NK-92 (cell line): Measurements from ENCODE around the gene KIF7.

Experiments
- DNase-seq: peaks from one replicate; lab custom pipeline; 2025; ENCODE audit not compliant: unreplicated experiment; lab: John Stamatoyannopoulos, UW

KIF7 gene

DNA sequence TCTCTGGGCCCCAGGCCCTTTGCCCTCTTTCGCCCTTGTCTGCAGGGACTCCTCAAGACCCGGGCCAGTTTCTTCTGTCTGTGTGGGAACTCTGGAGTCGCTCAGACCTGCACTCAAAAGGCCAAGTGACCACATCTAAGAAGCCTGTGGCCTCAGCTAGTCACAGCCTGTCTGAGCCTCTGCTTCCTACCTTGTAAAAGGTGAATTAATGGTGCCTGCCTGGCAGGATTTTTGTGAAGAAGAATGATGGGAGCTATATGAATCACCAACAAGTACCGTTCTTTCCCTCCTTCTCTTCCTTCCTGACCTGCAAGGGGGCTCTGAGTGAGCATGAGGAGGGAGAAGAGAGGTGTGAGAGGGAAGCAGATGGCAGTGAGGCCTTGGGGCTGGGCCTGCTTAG is 16.4 kb upstream of the KIF7 start:
- no peak for DNase-seq

DNA sequence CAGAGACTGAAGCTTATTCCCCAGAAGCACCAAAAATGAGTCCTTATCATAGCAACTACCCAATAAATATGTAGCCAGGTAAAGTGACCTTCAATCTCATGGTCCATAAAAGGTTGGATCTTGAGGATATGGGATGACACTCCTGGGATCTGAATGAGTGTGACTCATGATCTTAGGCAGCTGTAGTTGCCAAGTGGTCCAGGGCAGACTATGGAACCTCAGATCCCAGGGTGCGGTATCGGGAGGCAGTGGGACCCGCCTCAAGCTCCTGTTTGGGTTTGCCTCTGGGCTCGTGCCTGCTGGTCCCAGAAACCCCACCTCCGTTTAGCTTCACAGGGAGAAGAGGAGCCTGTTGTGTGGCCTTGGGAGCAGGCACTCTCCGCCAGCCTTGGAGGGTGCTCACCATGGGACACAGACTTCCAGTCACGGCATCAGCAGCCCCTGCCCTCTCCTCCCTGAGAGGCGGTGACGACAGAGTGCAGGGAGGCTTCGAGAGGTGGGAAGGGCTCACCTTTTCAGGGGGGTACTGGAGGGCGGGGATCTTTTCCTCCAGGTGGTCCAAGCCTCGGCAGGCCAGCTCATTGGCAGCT is 15.8 kb upstream of the KIF7 start:
- no peak for DNase-seq

DNA sequence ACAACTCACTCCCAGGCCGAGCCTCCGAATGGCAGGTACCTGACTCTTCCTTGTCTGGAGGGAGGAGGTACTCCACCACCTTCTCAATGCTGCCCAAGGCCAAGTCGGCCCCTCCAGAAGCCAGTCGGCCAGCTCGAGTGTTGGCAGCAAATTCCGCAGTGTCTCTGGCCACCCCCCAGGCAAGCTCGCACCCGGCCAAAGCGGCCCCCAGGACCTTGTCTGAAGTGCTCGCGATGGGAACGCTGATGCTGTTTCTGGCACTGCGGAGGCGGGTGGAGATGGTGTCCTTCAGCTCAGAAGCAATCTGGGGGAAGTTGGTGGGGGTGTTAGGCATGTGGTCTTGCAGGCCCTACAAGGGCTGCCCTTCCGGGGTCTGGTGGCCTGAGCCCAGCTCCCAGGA is 14.7 kb upstream of the KIF7 start:
- no peak for DNase-seq

DNA sequence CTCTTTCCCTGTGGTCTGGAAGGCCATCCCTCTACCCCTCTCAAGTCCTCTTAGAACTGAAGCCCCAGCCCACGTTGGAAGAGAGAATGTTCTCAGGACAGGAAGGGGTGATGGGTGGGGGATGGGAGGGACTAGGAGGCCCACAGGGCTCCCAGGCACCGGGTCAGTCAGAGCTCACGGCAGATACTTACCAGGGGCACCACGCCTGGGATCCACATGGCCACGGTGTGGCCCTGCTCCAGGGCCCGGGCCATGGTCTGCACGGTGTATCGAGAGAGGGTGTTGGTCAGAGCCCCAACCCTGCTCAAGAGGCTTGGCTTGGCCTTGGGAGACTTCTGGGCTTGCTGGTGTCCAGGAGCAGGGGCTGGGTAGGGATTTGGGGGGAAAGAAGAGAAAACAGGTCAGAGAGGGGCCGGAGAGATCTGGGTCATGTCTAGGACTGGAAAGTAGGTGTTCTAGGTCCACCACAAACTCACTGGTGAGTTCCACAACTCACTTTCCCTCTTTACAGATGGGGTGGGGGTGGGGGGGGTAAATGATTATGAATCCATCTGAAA is 14.1 kb upstream of the KIF7 start:
- no peak for DNase-seq

DNA sequence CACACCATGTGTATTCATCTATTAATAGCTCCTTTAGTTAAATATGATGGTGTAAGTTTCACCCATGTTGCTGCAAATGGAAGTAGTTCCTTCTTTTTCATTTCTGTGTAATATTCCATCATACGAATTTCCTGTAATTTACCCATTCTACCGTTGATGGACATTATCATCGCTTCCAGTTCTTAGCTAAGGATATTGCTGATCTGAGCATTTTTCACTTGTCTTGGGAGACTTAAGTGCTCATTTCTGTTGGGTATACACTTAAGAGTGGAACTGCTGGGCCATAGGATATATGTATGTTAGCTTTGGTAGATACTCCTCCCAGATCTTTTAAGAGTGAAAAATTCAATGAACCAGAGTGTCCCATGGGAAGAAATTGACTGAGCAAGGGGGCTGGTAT is 12.9 kb upstream of the KIF7 start:
- no peak for DNase-seq

DNA sequence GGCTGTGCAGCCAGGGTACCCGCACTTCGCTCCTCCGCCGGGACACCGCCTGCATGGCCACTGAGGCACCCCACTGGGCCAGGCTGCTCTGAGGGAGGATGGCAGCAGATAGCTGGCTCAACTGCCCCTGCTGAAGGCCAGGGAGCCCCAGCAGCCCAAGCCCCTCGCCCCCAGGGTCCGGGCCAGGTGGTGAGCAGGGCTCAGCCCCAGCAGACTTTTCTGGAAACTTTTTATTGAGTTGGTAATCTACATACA is 12.4 kb upstream of the KIF7 start:
- no peak for DNase-seq

DNA sequence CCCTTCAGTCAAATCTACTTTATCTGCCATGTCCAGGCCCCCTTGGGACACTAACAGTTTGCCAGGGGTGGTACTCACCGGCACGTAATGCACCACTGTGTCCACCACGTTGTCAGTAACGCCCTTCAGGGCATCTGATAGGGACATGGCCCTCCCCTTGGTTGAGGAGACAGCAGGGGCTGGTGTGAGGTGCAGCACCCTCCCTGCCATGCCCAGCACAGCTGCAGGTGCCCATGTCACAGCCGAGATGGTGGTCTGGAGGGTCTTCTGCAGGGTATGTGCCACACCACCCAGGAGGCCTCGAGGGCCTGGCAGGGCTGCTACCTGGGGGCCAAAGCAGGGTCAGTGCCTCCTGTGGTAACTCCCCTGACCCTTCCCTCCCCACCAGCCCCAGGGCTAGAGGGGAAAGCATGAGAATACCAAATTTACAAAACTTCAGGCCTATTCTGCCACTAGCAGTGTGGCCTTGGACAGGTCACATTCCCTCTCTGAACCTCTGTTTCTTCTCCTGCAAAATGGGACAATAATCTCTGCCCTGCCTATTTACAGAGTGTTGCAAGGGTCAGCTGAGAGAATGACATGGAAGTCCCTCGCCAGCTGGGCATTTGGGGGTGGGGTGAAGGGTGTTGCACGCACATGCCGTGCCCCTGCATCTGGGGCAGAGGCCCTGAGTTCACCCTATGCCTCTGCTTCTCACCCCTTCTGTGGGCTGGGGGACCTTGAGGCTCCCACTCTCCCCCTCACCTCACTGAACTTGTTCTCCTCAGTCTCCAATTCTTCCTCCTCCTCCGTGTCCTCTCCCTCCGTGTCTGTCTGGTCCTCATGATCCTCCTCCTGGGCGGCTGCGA is 11.8 kb upstream of the KIF7 start:
- DNase-seq = no peak

DNA sequence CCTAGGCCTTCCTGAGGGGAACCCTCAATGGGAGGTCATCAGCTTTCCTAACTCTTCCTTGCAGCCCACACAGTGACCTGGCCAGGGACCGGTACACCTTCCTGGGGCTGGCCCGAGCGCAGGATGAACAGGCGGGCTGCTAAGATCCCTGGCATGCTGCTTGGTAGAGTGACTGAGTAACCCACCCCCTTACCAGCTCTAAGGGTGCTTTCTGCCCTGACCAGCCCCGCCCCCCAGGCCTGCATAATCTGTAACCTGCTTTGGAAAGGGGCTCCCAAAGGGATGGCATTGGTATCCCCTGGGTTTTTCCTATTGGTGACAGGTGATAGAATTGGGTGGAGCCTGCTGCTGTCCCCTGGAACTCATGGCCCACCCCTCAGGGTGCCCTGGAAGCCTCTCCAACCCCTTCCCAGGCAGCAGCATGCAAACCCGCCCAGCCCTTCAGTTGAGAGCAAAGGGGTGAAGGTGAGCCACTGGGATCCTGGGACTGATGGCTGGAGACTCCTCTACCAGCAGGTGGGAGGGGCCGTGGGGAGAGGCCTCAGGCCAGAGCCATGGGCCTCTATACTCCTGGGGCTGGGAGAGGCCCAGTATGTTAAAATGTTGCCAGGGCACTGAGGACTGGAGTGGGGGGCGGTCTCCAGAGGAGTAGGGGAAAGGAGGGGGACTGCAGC is 11.1 kb upstream of the KIF7 start:
- DNase-seq = no peak

DNA sequence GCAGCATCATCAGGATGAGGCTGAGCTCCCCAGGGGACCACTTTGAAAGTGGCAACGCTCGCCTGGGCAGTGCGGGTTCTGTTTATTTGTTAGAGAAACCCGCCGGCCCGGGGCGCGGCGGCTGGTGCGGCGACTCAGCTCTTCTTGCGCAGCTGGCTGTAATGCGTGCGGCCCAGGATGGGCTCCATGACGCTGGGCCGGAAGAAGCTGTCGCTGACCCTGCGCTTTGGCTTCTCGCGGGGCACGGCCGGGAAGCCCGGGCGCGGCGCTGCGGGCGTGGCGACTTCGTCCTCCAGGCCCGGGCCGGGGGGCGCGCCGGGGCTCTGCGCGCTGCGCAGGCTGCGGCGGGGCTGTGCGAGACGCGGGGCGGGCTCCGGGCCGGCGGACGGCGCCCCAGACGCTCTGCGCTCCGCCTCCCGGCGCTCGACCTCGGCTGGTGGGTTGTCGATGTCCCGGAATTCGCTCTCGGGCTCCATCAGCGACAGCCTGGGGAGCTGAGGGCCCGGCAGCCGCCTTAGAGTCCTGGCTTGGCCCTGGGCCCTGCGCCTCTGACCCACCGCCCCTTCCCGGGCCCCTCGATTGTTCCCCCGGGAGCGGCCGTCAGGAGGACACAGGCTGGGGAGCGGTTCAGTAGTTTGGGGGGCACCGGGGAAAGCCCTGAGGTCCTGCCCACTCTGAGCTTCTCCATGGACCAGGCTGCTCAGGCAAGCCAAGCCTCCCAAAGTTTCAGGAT is 10.3 kb upstream of the KIF7 start:
- no peak for DNase-seq

DNA sequence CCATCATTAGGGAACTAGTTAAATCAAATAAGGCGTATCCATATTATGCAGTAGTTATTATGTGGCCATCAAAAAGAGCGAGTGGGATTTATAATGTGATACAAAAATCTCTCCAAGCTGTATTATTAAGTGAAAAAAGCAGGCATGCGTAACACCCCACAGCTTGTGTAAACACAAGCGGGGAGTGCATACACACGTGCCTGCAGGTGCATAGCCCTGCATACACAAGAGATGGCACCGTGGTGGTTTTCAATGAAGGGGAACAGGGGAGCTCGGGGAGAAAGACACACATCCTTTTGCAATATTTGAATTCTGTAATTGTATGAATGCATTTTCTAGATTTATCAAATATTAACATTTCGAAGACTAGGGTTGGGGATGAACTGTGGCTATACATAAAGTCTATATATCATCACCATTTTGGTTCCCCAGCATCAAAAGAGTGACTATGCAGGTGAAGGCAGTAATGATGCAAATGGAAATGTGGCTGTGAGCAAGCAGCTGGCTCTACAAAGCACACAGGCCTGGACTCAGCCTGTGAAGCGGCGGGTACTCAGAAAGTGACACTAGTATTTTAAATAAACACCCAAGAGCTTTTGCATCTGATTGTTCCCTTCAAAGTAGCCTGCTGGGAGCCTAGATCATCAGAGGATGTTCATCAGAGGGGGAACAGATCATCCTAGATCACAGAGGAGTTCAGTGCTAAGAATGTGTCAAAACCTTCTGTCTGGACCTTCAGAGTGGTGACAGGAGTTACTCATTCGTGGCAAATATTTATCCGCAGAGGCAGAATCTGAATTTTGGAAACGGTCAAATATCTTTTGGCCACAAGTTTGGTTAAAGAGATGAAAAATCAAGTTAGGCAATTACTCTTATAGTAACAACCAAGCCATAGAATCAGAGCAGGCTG is 9.4 kb upstream of the KIF7 start:
- no peak for DNase-seq

DNA sequence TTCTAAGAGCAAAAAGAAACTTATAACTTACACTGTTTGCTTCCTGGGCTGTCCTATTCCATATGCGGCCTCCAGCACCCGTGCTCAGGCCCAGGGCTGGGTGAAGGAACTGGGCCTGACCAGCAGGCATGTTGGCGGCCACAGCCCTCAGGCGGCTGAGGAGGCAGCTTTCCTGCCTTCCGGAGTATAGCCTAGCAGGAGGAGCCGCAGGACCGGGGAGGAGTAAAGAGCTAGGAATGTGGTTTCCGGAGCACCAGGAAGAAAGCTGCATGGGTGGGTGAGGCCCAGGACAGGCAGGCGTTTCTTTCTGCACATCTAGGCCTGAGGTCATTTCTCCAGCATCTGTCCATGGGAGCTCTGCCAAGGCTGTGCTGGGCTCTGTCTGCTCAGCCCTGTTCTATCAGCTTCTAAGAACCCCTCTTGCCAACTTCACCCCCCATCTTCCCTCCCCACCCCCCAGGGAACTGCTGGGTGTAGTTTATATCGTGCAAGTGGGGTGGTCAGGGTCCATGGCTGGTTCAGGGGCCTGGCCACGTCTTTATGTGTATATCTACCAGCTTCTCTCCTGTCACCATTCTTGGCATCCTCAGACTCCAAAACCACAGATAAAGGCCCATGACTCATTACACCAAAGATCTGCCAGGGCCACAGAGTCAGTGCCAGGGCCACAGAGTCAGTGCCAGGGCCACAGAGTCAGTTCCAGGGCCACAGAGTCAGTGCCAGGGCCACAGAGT is 7.8 kb upstream of the KIF7 start:
- DNase-seq = no peak

DNA sequence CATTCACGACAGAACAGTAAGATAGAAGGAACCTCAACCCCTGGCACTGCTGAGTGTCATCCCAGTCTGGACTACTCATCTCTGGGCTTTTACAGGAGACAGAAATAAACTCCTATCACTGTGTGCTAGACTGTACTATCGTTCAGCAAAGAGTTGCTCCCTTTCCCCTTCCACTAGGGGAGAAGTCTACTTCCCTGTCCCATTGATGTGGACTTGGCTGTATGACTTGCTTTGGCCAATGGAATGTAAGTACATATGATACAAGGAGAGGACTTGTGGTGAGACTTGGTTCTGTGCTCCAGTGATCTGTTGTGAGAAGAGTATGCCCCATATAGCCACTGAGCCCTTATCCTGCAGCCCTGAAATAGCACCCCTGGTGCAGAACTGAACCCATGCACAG is 5.3 kb upstream of the KIF7 start:
- no peak for DNase-seq

DNA sequence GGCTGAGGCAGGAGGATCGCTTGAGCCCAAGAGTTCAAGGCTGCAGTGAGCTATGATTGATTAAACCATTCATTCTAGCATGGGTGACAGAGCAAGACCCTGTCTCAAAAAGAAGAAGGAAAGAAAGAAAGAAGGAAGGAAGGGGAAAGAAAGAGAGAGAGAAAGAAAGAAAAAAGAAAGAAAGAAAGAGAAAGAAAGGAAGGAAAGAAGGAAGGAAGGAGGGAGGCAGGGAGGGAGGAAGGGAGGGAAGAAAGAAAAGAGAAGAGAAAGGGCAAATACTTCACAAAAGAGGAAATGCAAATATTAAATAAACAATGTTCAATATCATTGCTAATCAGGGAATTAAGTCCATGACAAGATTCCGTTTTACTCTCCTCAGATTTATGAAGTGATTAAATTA is 4.0 kb upstream of the KIF7 start:
- DNase-seq = no peak

DNA sequence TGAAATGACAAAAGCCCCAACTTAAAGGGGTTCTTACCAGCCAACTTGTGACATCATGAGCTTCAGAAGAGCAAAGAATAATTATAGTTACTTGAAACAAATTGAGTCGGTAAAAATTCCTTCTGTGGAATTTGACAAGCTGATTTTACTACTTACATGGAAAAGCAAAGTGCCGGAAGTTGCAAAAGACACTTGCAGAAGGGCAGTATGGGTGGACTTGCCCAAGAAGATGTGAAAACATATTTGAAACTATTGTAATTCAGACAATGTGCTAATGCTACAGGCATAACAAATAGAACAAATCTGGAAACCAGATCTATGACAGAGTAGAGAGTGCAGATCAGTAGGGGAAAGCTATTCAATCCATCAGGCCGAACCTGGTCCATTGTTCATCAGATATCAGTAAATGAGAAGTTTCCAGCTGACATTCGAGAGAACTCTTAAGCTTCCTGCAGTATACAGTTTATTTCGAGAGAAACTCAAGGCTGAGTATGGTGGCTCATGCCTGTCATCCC is 2.5 kb upstream of the KIF7 start:
- DNase-seq = no peak

DNA sequence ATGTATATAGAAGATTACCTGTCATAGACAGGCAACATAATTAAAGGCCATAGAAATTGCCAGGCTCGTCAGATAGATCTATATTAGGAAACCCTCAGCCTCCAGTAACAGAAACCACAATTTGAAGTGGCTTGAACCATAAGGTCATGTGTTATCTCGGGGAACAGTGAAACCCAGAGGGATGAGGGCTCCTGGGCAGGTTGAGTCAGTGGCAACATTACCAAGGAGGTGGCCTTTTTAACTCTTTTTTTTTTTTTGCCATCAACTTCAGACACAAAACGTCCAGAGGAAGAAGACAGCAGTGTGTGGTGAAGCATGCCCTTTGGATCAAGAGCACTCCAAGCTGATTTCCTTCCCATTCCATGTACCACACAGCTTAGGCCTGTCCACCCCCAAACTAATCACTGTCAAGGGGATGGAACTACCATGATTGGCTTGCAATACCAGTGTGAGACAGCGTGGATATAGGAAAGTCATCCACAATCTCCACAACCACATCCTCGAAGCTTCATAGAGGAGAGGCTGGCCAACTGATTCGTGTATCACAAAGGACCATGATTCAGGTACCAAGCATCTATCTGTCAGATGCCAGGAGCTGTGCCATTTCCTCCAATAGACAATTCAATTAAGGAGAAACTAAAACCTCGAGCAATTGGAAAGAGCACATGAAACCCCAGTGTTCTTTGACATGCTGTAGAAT is 999 bp upstream of the KIF7 start:
- DNase-seq = no peak

DNA sequence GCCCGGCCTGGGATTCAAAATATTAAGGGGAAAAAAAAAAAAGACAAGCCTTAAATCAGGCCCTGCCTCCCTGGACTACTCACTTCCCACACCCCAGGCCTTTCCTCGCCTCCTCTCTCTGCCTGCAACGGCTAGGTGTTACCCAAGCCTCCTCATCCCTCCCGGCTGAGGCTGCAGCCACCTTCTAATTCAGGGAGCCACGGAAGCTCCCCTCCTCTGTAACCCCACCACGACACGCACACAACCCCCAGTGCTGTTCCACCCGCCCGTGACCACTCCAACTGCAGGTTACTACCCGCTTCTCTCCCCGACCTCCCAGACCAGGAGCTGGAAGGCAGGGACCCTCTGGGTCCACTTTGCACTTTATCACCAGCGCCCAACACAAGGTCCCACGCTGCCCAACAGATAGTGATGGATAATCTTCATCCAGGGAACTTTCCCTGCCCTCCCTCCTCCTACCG is 936 bp downstream of the KIF7 start:
- DNase-seq = no peak

DNA sequence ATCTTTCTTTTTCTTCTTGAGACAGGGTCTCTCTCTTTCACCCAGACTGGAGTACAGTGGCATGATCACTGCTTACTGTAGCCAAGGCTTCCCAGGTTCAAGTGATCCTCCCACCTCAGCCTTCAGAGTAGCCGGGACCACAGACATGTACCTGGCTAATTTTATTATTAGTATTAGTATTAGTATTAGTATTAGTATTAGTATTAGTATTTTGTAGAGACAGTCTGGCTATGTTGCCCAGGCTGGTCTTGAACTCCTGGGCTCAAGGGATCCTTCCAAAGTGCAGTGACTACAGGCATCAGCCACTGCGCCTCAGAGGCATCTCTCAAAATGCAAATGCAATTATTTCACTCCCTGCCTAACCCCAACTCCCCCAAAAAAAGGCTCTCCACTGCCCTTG is 1.7 kb downstream of the KIF7 start:
- no peak for DNase-seq

DNA sequence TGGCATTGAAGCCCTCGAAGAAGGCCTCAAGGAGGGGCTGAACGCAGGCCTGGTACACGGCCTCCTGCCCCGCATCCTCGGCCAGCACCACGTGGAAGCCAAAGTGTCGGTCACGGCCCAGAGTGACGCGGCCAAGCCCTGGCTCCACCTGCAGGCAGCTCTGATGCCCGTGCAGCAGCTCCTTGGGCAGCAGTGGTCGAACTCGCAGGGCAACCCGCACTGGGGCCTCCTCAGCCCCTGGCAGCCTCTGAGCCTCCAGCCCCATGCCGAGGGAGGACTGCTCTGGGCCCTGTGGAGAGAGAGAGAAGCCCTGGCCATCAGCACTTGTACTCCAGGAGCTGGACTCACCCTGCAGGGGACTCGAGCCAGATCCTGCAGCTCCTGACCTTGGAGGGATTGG is 2.6 kb downstream of the KIF7 start:
- DNase-seq = no peak

DNA sequence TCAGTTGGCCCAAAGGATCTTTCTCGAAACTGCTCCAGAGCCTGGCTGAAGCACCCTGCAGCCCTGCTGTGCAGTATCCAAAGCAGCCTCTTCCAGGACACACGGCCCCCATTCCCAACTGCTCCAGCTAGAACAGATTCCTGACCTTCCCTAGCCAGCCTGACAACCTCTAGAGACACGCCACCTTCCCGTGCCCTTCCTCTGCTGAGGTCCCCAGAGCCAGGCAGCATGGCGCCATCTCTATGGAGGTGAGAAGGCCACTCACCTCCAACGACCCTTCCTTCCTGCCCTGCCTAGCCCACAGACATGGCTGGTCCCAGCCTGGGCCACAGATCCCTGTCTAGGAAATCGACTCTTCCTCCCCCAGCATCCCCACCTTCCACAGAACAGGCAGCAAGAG is 3.1 kb downstream of the KIF7 start:
- DNase-seq = no peak
